Right lobe of liver (tissue), 4 donors: ENCODE measurements around the gene POLR2J.
"Not testable (repeated sequence)": the region's sequence is repeated elsewhere in the genome, so short reads cannot be mapped to it uniquely, and the experiment has no call there.

ENCODE experiments used
- CTCF ChIP-seq, 4 donors: fragments of 200-600 bp in 3 of 4; fragments of 450-650 bp in 1 of 4; IDR thresholded peaks; one replicate each; pipeline versions ENCODE4 v1.5.1 to v1.8.0; 2016 to 2022; ENCODE audit warnings: antibody characterized with exemption in 4 of 4, mild to moderate bottlenecking in 2 of 4
- POLR2A ChIP-seq: fragments of 450-650 bp; IDR thresholded peaks from one replicate; pipeline ENCODE4 v1.6.1; 2017; ENCODE audit warnings: antibody characterized with exemption, mild to moderate bottlenecking
- donor health status: DM: no; HTN: no; CAD: no.
- donor health status: DM: no; HTN: no; CAD: no.
- donor health status: DM: no; HTN: yes; CAD: no.

- not testable (repeated sequence) for TF ChIP-seq CTCF (IDR thresholded peaks at IDR 0.05); POLR2A
These were observed 37.2 kb upstream of the POLR2J start for GRCh38 chr7:102515889-102516288.
